GM23338 (cell line): ENCODE measurements around the gene SSBP2. TPM values are rescaled to one million over a fixed set of nuclear protein-coding genes. Genes with fewer than 3 reads are reported as not detected.

Experiments used
- ATAC-seq: fragments of 200-7000 bp; cut with Tn5 transposase; 3 replicates; pipeline ENCODE4 v1.9.1; 2020
- DNase-seq: peaks from one replicate; pipeline ENCODE4 v3.0.0-alpha.2; 2015; ENCODE audit warnings: low spot score
- H2AFZ ChIP-seq: fragments of 200-600 bp; sonication (generic); 2 replicates; pipeline ENCODE4 v1.8.0; 2016; ENCODE audit warnings: antibody characterized with exemption, mild to moderate bottlenecking, moderate library complexity
- H3F3A ChIP-seq: fragments of 200-600 bp; sonication (generic); replicated peaks from 2 replicates; pipeline ENCODE4 v1.8.0; 2017; ENCODE audit warnings: antibody characterized with exemption, mixed run types, low read depth
- H3K27ac ChIP-seq: fragments of 200-600 bp; sonication (generic); 2 replicates; pipeline ENCODE4 v1.6.1; 2016; ENCODE audit warnings: low read depth
- H3K27me3 ChIP-seq: fragments of 200-600 bp; sonication (generic); 2 replicates; pipeline ENCODE4 v1.8.0; 2016; ENCODE audit warnings: mild to moderate bottlenecking, mixed run types, moderate library complexity; ENCODE audit not compliant: insufficient read depth
- H3K36me3 ChIP-seq: fragments of 200-600 bp; sonication (generic); 2 replicates; pipeline ENCODE4 v1.8.0; 2016; ENCODE audit warnings: mild to moderate bottlenecking; ENCODE audit not compliant: insufficient read depth
- H3K4me1 ChIP-seq: fragments of 200-600 bp; sonication (generic); 2 replicates; pipeline ENCODE4 v1.8.0; 2016; ENCODE audit warnings: mild to moderate bottlenecking, moderate library complexity; ENCODE audit not compliant: insufficient read depth
- H3K4me2 ChIP-seq: fragments of 200-600 bp; sonication (generic); 2 replicates; pipeline ENCODE4 v1.7.1; 2017; ENCODE audit warnings: mixed run types
- H3K4me3 ChIP-seq: fragments of 200-600 bp; sonication (generic); 2 replicates; pipeline ENCODE4 v1.6.1; 2016; ENCODE audit warnings: mixed run types
- H3K79me2 ChIP-seq: fragments of 200-600 bp; sonication (generic); replicated peaks from 2 replicates; pipeline ENCODE4 v1.8.0; 2017; ENCODE audit warnings: mild to moderate bottlenecking; ENCODE audit not compliant: insufficient read depth
- H3K9me2 ChIP-seq: fragments of 200-600 bp; sonication (generic); 2 replicates; pipeline ENCODE4 v1.8.0; 2017; ENCODE audit not compliant: insufficient read depth
- H4K20me1 ChIP-seq: fragments of 200-600 bp; sonication (generic); replicated peaks from 2 replicates; pipeline ENCODE4 v1.8.0; 2017; ENCODE audit warnings: mild to moderate bottlenecking; ENCODE audit not compliant: insufficient read depth
- H3K27ac Mint-ChIP-seq: 2 replicates; pipeline ENCODE4 v1.8.0; 2020; ENCODE audit warnings: inconsistent platforms, mild to moderate bottlenecking, moderate library complexity, mixed read lengths
- H3K27me3 Mint-ChIP-seq: 3 replicates; pipeline ENCODE4 v1.8.0; 2022; ENCODE audit warnings: low read depth, mild to moderate bottlenecking, moderate library complexity, mixed read lengths, inconsistent platforms; ENCODE audit not compliant: insufficient read depth, poor library complexity
- H3K36me3 Mint-ChIP-seq: 3 replicates; pipeline ENCODE4 v1.8.0; 2021; ENCODE audit warnings: low read depth, mild to moderate bottlenecking, inconsistent platforms, moderate library complexity, mixed read lengths
- H3K4me1 Mint-ChIP-seq: 3 replicates; pipeline ENCODE4 v1.8.0; 2020; ENCODE audit warnings: mild to moderate bottlenecking, inconsistent platforms, mixed read lengths
- H3K4me3 Mint-ChIP-seq: 3 replicates; pipeline ENCODE4 v1.8.0; 2021; ENCODE audit warnings: moderate library complexity, mild to moderate bottlenecking, inconsistent platforms, mixed read lengths
- H3K9me3 Mint-ChIP-seq: 3 replicates; pipeline ENCODE4 v1.8.0; 2020; ENCODE audit warnings: moderate library complexity, mild to moderate bottlenecking, inconsistent platforms, mixed read lengths
- POLR2AphosphoS5 ChIP-seq: IDR thresholded peaks from 2 replicates; pipeline ENCODE4 v1.6.1; 2016; ENCODE audit warnings: antibody characterized with exemption, low read depth
- STAT1 ChIP-seq: IDR thresholded peaks from one replicate; pipeline ENCODE4 v1.6.1; 2016; ENCODE audit warnings: antibody characterized with exemption; ENCODE audit not compliant: unreplicated experiment
- ZNF114 ChIP-seq: fragments of 250-450 bp; sonication (Bioruptor Pico); IDR thresholded peaks from 2 replicates; pipeline ENCODE4 v1.5.0; 2020; ENCODE audit warnings: mild to moderate bottlenecking, moderate library complexity
- polyA plus RNA-seq: library from polyadenylated mRNA; unstranded; fragments of >200 nt; fragmentation: Nextera tagmentation; extraction: Ambion mirVana; gene quantifications from 2 replicates; pipeline ENCODE4 v1.2.1, GENCODE V29; 2016
- total RNA-seq: library from RNA; depleted of rRNA; stranded (reverse); fragments of >200 nt; shearing (Covaris generic); gene quantifications from 2 replicates; pipeline ENCODE4 v1.2.3, GENCODE V29; 2014
- TF ChIP-seq, protein P1 (sequence below): IDR thresholded peaks from 2 replicates; pipeline ENCODE4 v1.6.1; 2016; ENCODE audit warnings: antibody characterized with exemption
- TF ChIP-seq, protein P2 (sequence below): IDR thresholded peaks from one replicate; pipeline ENCODE4 v1.6.1; 2018; ENCODE audit warnings: antibody characterized with exemption; ENCODE audit not compliant: unreplicated experiment

The SSBP2 gene
- total and polyA plus RNA-seq, 2 experiments from 2014 or later: 21.5 to 24.7 TPM

DNA sequence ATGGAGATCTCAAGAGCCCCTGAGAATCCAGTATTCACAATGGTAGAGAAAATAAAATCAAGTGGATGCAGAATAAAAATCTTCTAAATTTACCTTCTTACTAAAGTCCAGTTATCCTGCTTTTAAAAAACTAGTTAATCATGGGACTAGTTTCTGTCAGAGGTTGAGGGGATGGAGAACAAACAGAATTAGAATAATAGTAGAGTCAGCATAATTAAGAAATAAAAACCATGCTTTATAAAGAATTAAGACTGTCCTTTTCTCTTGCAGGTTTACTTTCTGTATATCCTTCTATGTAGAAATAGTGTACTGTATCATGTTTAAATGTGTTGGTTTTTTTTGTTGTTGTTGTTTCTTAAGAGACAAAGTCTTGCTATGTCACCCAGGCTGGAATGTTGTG, 380.0 kb downstream of the SSBP2 start (continued):
- TF ChIP-seq, protein P1, sequence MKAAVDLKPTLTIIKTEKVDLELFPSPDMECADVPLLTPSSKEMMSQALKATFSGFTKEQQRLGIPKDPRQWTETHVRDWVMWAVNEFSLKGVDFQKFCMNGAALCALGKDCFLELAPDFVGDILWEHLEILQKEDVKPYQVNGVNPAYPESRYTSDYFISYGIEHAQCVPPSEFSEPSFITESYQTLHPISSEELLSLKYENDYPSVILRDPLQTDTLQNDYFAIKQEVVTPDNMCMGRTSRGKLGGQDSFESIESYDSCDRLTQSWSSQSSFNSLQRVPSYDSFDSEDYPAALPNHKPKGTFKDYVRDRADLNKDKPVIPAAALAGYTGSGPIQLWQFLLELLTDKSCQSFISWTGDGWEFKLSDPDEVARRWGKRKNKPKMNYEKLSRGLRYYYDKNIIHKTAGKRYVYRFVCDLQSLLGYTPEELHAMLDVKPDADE: no peak
- TF ChIP-seq ZNF114: no peak
- TF ChIP-seq, protein P2, sequence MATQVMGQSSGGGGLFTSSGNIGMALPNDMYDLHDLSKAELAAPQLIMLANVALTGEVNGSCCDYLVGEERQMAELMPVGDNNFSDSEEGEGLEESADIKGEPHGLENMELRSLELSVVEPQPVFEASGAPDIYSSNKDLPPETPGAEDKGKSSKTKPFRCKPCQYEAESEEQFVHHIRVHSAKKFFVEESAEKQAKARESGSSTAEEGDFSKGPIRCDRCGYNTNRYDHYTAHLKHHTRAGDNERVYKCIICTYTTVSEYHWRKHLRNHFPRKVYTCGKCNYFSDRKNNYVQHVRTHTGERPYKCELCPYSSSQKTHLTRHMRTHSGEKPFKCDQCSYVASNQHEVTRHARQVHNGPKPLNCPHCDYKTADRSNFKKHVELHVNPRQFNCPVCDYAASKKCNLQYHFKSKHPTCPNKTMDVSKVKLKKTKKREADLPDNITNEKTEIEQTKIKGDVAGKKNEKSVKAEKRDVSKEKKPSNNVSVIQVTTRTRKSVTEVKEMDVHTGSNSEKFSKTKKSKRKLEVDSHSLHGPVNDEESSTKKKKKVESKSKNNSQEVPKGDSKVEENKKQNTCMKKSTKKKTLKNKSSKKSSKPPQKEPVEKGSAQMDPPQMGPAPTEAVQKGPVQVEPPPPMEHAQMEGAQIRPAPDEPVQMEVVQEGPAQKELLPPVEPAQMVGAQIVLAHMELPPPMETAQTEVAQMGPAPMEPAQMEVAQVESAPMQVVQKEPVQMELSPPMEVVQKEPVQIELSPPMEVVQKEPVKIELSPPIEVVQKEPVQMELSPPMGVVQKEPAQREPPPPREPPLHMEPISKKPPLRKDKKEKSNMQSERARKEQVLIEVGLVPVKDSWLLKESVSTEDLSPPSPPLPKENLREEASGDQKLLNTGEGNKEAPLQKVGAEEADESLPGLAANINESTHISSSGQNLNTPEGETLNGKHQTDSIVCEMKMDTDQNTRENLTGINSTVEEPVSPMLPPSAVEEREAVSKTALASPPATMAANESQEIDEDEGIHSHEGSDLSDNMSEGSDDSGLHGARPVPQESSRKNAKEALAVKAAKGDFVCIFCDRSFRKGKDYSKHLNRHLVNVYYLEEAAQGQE: no peak

DNA sequence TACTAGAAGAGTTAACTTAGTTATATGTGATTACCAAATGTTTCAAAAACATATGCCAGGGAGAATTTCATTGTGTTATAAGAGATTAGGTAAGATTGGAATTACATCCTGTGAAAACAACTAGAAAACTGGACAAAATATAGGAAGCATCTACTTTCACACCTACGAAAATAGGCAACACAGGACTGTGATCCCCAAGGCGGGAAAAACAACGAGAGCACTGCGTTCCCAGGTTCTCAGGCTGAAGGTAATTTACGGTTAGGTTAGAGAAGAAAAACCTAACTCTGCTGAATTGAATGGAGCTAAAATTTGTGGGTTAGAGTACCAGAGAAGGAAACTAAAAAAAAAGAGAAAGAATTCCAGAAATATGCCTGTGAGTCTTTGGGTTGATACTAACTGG, 385.4 kb downstream of the SSBP2 start:
- H3K4me2 ChIP-seq: no peak overlapping the region
- H4K20me1 ChIP-seq: no peaks in the 10 kb centered on the region
- H3K36me3 ChIP-seq: no peaks in the 10 kb centered on the region
- no peaks in the 10 kb centered on the region for H3K79me2 ChIP-seq
- peak overlapping the region; percentile 8; the same call in 1 of the 2 replicates for H2AFZ ChIP-seq
- no peaks in the 10 kb centered on the region for H3K9me3 Mint-ChIP-seq
- no peaks in the 10 kb centered on the region for H3F3A ChIP-seq
- H3K36me3 Mint-ChIP-seq: no peaks in the 10 kb centered on the region
- no peak overlapping the region for H3K27ac ChIP-seq
- no peak overlapping the region for H3K4me3 Mint-ChIP-seq
- DNase-seq (no peak), ATAC-seq (no peak)
- no peaks in the 10 kb centered on the region for H3K4me1 Mint-ChIP-seq
- H3K27ac Mint-ChIP-seq: no peak overlapping the region
- no peaks in the 10 kb centered on the region for H3K27me3 Mint-ChIP-seq
- no peak overlapping the region for H3K4me3 ChIP-seq
- H3K9me2 ChIP-seq: no peaks in the 10 kb centered on the region
- no peaks in the 10 kb centered on the region for H3K4me1 ChIP-seq
- TF ChIP-seq STAT1: no peak
- TF ChIP-seq, protein P2: no peak
- TF ChIP-seq ZNF114: no peak
- TF ChIP-seq POLR2AphosphoS5: no peak
- no peaks in the 10 kb centered on the region for H3K27me3 ChIP-seq
